ENCODE data around the gene PDHB. TPM values are rescaled to one million over a fixed set of nuclear protein-coding genes. Genes with fewer than 3 reads are reported as not detected.

Gene PDHB
- total RNA-seq (74.4 TPM), polyA plus RNA-seq (86.0 TPM)
- long read RNA-seq, donor 1, transcript PDHB-201 (10 exons, 1,527 nt): major isoform, 7 of 7 reads
- long read RNA-seq, donor 1, partial matches to known transcripts: 0 of 7 reads
- long read RNA-seq, donor 1, other reads (novel, unspliced or antisense): 0 of 7 reads
- long read RNA-seq, donor 2, transcript PDHB-201 (10 exons, 1,527 nt): major isoform, 78 of 160 reads
- long read RNA-seq, donor 2, partial matches to known transcripts: 74 of 160 reads
- long read RNA-seq, donor 2, other reads (novel, unspliced or antisense): 0 of 160 reads
- long read RNA-seq, donor 3, transcript PDHB-201 (10 exons, 1,527 nt): major isoform, 75 of 139 reads
- long read RNA-seq, donor 3, partial matches to known transcripts: 54 of 139 reads
- long read RNA-seq, donor 3, other reads (novel, unspliced or antisense): 0 of 139 reads
- long read RNA-seq, donor 4, transcript PDHB-201 (10 exons, 1,527 nt): major isoform, 24 of 26 reads
- long read RNA-seq, donor 4, partial matches to known transcripts: 0 of 26 reads
- long read RNA-seq, donor 4, other reads (novel, unspliced or antisense): 0 of 26 reads
- long read RNA-seq, donor 5, transcript PDHB-201 (10 exons, 1,527 nt): major isoform, 56 of 86 reads
- long read RNA-seq, donor 5, partial matches to known transcripts: 23 of 86 reads
- long read RNA-seq, donor 5, other reads (novel, unspliced or antisense): 0 of 86 reads
- long read RNA-seq, donor 6, transcript PDHB-201 (10 exons, 1,527 nt): major isoform, 24 of 45 reads
- long read RNA-seq, donor 6, partial matches to known transcripts: 15 of 45 reads
- long read RNA-seq, donor 6, other reads (novel, unspliced or antisense): 0 of 45 reads
- long read RNA-seq, donor 7, transcript PDHB-201 (10 exons, 1,527 nt): major isoform, 50 of 63 reads
- long read RNA-seq, donor 7, partial matches to known transcripts: 10 of 63 reads
- long read RNA-seq, donor 7, other reads (novel, unspliced or antisense): 0 of 63 reads
- long read RNA-seq, donor 8, transcript PDHB-201 (10 exons, 1,527 nt): major isoform, 19 of 20 reads
- long read RNA-seq, donor 8, partial matches to known transcripts: 0 of 20 reads
- long read RNA-seq, donor 8, other reads (novel, unspliced or antisense): 0 of 20 reads
- long read RNA-seq, donor 9, transcript PDHB-201 (10 exons, 1,527 nt): major isoform, 35 of 46 reads
- long read RNA-seq, donor 9, partial matches to known transcripts: 10 of 46 reads
- long read RNA-seq, donor 9, other reads (novel, unspliced or antisense): 0 of 46 reads
- long read RNA-seq, donor 10, transcript PDHB-201 (10 exons, 1,527 nt): major isoform, 36 of 45 reads
- long read RNA-seq, donor 10, partial matches to known transcripts: 6 of 45 reads
- long read RNA-seq, donor 10, other reads (novel, unspliced or antisense): 0 of 45 reads

- H3K4me1 ChIP-seq (ENCODE audit: control insufficient read depth in 2 of 2, insufficient read depth in 2 of 2, low read length in 2 of 2): peaks cover 5 to 10% of the 10 kb centered on the region in 2 donors
- H3K36me3 ChIP-seq (ENCODE audit: control insufficient read depth in 2 of 2, insufficient read depth in 2 of 2, low read length in 1 of 2): peaks cover 22 to 29% of the 10 kb centered on the region in 2 donors
- H3K9me3 ChIP-seq (ENCODE audit: control insufficient read depth in 2 of 2, insufficient read depth in 1 of 2, low read length in 1 of 2): no peaks in the 10 kb centered on the region
- H3K4me3 ChIP-seq (ENCODE audit: low read length in 2 of 2): peak within 1 kb of the TSS; percentile 64 to 96
- DNase-seq (ENCODE audit: low read depth in 6 of 9, low spot score in 9 of 9): peak; percentile 72 to 95 (median 86)
- H3K27me3 ChIP-seq (ENCODE audit: control insufficient read depth in 2 of 2, insufficient read depth in 1 of 2, low read length in 1 of 2): no peaks in the 10 kb centered on the region
- under 1% methylated on average over 67 of the region's 67 CpGs for WGBS
- peak within 1 kb of the TSS; percentile 87 to 98 for H3K27ac ChIP-seq (ENCODE audit: low read depth in 1 of 2, low read length in 1 of 2)
These were observed at the start of gene PDHB for GRCh38 chr3:58433400-58434167. Gene PDHB (minus strand): TSS chr3:58433832. CDS start chr3:58433809, 23 bp downstream.

GRCh38 chr3:58482917-58483636 is 49.4 kb upstream of the PDHB start:
- peaks cover 2 to 10% of the 10 kb centered on the region in 2 donors for H3K27me3 ChIP-seq (ENCODE audit: control insufficient read depth in 2 of 2, insufficient read depth in 1 of 2, low read length in 1 of 2)
- H3K4me3 ChIP-seq (ENCODE audit: low read length in 2 of 2): no peak overlapping the region
- H3K4me1 ChIP-seq (ENCODE audit: control insufficient read depth in 2 of 2, insufficient read depth in 2 of 2, low read length in 2 of 2): no peaks in the 10 kb centered on the region
- no peak for DNase-seq (ENCODE audit: low read depth in 6 of 9, low spot score in 9 of 9)
- H3K9me3 ChIP-seq (ENCODE audit: control insufficient read depth in 2 of 2, insufficient read depth in 1 of 2, low read length in 1 of 2): no peaks in the 10 kb centered on the region
- H3K27ac ChIP-seq (ENCODE audit: low read depth in 1 of 2, low read length in 1 of 2): no peak overlapping the region
- WGBS: 90% methylated on average over 8 of the region's 8 CpGs
- no peaks in the 10 kb centered on the region for H3K36me3 ChIP-seq (ENCODE audit: control insufficient read depth in 2 of 2, insufficient read depth in 2 of 2, low read length in 1 of 2)

- H3K27me3 ChIP-seq (ENCODE audit: control insufficient read depth in 2 of 2, insufficient read depth in 1 of 2, low read length in 1 of 2): no peaks in the 10 kb centered on the region
- no peak overlapping the region for H3K27ac ChIP-seq (ENCODE audit: low read depth in 1 of 2, low read length in 1 of 2)
- 98% methylated on average over 2 of the region's 2 CpGs for whole genome bisulfite sequencing
- no peak overlapping the region for H3K4me3 ChIP-seq (ENCODE audit: low read length in 2 of 2)
- H3K9me3 ChIP-seq (ENCODE audit: control insufficient read depth in 2 of 2, insufficient read depth in 1 of 2, low read length in 1 of 2): no peaks in the 10 kb centered on the region
- no peak for DNase-seq (ENCODE audit: low read depth in 6 of 9, low spot score in 9 of 9)
- H3K36me3 ChIP-seq (ENCODE audit: control insufficient read depth in 2 of 2, insufficient read depth in 2 of 2, low read length in 1 of 2): no peaks in the 10 kb centered on the region
- H3K4me1 ChIP-seq (ENCODE audit: control insufficient read depth in 2 of 2, insufficient read depth in 2 of 2, low read length in 2 of 2): no peaks in the 10 kb centered on the region
These were observed 46.7 kb upstream of the PDHB start for GRCh38 chr3:58480309-58480708.

GRCh38 chr3:58478781-58479180 is 45.1 kb upstream of the PDHB start:
- Histone ChIP-seq H3K27ac (ENCODE audit: low read depth in 1 of 2, low read length in 1 of 2) (no peak overlapping the region), H3K9me3 (ENCODE audit: control insufficient read depth in 2 of 2, insufficient read depth in 1 of 2, low read length in 1 of 2) (no peaks in the 10 kb centered on the region), H3K36me3 (ENCODE audit: control insufficient read depth in 2 of 2, insufficient read depth in 2 of 2, low read length in 1 of 2) (no peaks in the 10 kb centered on the region), H3K4me1 (ENCODE audit: control insufficient read depth in 2 of 2, insufficient read depth in 2 of 2, low read length in 2 of 2) (no peaks in the 10 kb centered on the region), H3K27me3 (ENCODE audit: control insufficient read depth in 2 of 2, insufficient read depth in 1 of 2, low read length in 1 of 2) (no peaks in the 10 kb centered on the region), H3K4me3 (ENCODE audit: low read length in 2 of 2) (no peak overlapping the region)
- no peak for DNase-seq (ENCODE audit: low read depth in 6 of 9, low spot score in 9 of 9)
- 97% methylated on average over 2 of the region's 2 CpGs for WGBS

GRCh38 chr3:58474967-58475578 is 41.4 kb upstream of the PDHB start:
- H3K4me1 ChIP-seq (ENCODE audit: control insufficient read depth in 2 of 2, insufficient read depth in 2 of 2, low read length in 2 of 2): peaks cover 0 to 14% of the 10 kb centered on the region in 2 donors
- no peak overlapping the region for H3K4me3 ChIP-seq (ENCODE audit: low read length in 2 of 2)
- no peak for DNase-seq (ENCODE audit: low read depth in 6 of 9, low spot score in 9 of 9)
- H3K27ac ChIP-seq (ENCODE audit: low read depth in 1 of 2, low read length in 1 of 2): no peak overlapping the region
- no peaks in the 10 kb centered on the region for H3K27me3 ChIP-seq (ENCODE audit: control insufficient read depth in 2 of 2, insufficient read depth in 1 of 2, low read length in 1 of 2)
- no peaks in the 10 kb centered on the region for H3K9me3 ChIP-seq (ENCODE audit: control insufficient read depth in 2 of 2, insufficient read depth in 1 of 2, low read length in 1 of 2)
- H3K36me3 ChIP-seq (ENCODE audit: control insufficient read depth in 2 of 2, insufficient read depth in 2 of 2, low read length in 1 of 2): no peaks in the 10 kb centered on the region
- WGBS: 93% methylated on average over 3 of the region's 3 CpGs

- DNase-seq (ENCODE audit: low read depth in 6 of 9, low spot score in 9 of 9): no peak
- WGBS: 100% methylated on average over 1 of the region's 1 CpG
- Histone ChIP-seq H3K4me3 (ENCODE audit: low read length in 2 of 2) (no peak overlapping the region), H3K9me3 (ENCODE audit: control insufficient read depth in 2 of 2, insufficient read depth in 1 of 2, low read length in 1 of 2) (no peaks in the 10 kb centered on the region), H3K36me3 (ENCODE audit: control insufficient read depth in 2 of 2, insufficient read depth in 2 of 2, low read length in 1 of 2) (no peaks in the 10 kb centered on the region), H3K27ac (ENCODE audit: low read depth in 1 of 2, low read length in 1 of 2) (no peak overlapping the region), H3K4me1 (ENCODE audit: control insufficient read depth in 2 of 2, insufficient read depth in 2 of 2, low read length in 2 of 2) (peaks cover 0 to 14% of the 10 kb centered on the region in 2 donors), H3K27me3 (ENCODE audit: control insufficient read depth in 2 of 2, insufficient read depth in 1 of 2, low read length in 1 of 2) (no peaks in the 10 kb centered on the region)
These were observed 40.8 kb upstream of the PDHB start for GRCh38 chr3:58474348-58474911.

GRCh38 chr3:58473275-58473674 is 39.6 kb upstream of the PDHB start:
- no peak for DNase-seq (ENCODE audit: low read depth in 6 of 9, low spot score in 9 of 9)
- H3K27me3 ChIP-seq (ENCODE audit: control insufficient read depth in 2 of 2, insufficient read depth in 1 of 2, low read length in 1 of 2): no peaks in the 10 kb centered on the region
- 97% methylated on average over 1 of the region's 1 CpG for WGBS
- no peaks in the 10 kb centered on the region for H3K36me3 ChIP-seq (ENCODE audit: control insufficient read depth in 2 of 2, insufficient read depth in 2 of 2, low read length in 1 of 2)
- no peak overlapping the region for H3K4me3 ChIP-seq (ENCODE audit: low read length in 2 of 2)
- no peak overlapping the region for H3K27ac ChIP-seq (ENCODE audit: low read depth in 1 of 2, low read length in 1 of 2)
- no peaks in the 10 kb centered on the region for H3K9me3 ChIP-seq (ENCODE audit: control insufficient read depth in 2 of 2, insufficient read depth in 1 of 2, low read length in 1 of 2)
- H3K4me1 ChIP-seq (ENCODE audit: control insufficient read depth in 2 of 2, insufficient read depth in 2 of 2, low read length in 2 of 2): peaks cover 0 to 14% of the 10 kb centered on the region in 2 donors

All from thymus (tissue), 14 donors.